Measurements from ENCODE around the gene TRIM41.

Gene TRIM41

DNA sequence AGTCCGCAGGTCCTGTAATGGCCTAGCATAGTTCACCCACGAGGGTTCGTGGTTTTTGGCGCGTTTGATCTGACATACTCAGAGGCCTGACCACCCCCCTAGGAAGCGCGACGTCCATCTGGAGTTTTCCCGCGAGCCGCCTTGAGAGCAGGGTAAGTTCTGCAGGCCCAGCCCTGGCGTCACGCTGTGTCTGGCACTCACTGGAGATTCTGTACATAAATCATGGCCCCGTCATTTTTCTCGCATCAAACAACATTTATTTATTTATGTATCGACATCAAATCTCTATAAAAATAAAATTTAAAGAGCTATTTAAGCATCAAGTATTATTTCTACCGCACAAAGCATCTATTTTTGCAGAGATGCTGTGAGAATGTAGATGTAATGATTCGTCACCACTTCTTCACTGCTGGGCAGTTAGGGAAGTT, 437 bp upstream of the TRIM41 start (continued):
- peak; percentile 9 for TF ChIP-seq ZNF394 (tag by site-specific recombination; IDR thresholded peaks at IDR 0.05; ENCODE audit: borderline replicate concordance)
- 0 out of 2 replicates have a peak, but pooled peaks have one; percentile 9 for TF ChIP-seq BCL11B (tag by site-specific recombination; IDR thresholded peaks at IDR 0.05; ENCODE audit: low read depth)
- no peak for TF ChIP-seq ZNF169 (tag by site-specific recombination; IDR thresholded peaks at IDR 0.05)
- TF ChIP-seq ZNF335 (tag by site-specific recombination; conservative IDR thresholded peaks at IDR 0.05) = peak; percentile 63
- 0 out of 2 replicates have a peak, but pooled peaks have one; percentile 18 for TF ChIP-seq ZNF76 (tag by site-specific recombination; IDR thresholded peaks at IDR 0.05; ENCODE audit: borderline replicate concordance, low read depth)
- TF ChIP-seq, protein P1, sequence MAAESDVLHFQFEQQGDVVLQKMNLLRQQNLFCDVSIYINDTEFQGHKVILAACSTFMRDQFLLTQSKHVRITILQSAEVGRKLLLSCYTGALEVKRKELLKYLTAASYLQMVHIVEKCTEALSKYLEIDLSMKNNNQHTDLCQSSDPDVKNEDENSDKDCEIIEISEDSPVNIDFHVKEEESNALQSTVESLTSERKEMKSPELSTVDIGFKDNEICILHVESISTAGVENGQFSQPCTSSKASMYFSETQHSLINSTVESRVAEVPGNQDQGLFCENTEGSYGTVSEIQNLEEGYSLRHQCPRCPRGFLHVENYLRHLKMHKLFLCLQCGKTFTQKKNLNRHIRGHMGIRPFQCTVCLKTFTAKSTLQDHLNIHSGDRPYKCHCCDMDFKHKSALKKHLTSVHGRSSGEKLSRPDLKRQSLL (tag by site-specific recombination; IDR thresholded peaks at IDR 0.05) = no peak
- TF ChIP-seq ZNF677 (tag by site-specific recombination; IDR thresholded peaks at IDR 0.05) = no peak
- no peak for TF ChIP-seq EGR2 (tag by site-specific recombination; IDR thresholded peaks at IDR 0.05; ENCODE audit: low read depth)
- peak; percentile 78 for TF ChIP-seq ZIC2 (tag by site-specific recombination; IDR thresholded peaks at IDR 0.05)
- TF ChIP-seq ZNF501 (tag by site-specific recombination; IDR thresholded peaks at IDR 0.05) = 0 out of 2 replicates have a peak, but pooled peaks have one; percentile 11

DNA sequence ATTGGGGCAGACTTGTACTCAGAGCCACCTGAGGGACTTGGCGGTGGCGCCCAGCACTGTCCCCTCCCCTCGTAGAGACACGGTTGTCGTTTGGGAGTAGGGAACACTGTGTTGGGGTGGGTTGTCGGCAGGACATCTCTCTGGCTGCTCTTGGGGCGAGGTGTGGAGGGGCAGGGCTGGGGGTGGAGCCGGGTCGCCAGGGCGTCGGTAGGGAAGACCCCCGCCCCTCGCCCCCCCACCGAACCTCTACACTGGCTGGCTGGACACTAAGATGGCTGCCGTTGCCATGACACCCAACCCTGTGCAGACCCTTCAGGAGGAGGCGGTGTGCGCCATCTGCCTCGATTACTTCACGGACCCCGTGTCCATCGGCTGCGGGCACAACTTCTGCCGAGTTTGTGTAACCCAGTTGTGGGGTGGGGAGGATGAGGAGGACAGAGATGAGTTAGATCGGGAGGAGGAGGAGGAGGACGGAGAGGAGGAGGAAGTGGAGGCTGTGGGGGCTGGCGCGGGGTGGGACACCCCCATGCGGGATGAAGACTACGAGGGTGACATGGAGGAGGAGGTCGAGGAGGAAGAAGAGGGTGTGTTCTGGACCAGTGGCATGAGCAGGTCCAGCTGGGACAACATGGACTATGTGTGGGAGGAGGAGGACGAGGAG, 778 bp downstream of the TRIM41 start:
- ChIA-PET POLR2A (interaction anchor here (0.6 to 4.4 kb wide), 20 partner anchors 9 to 324 kb away, joined by 3 to 49 read pairs (median 6); partner anchors contain the start of genes RACK1, TRIM52 and TRIM7), CTCF (interaction anchor here (0.6 kb wide), 1 partner anchor 17 kb away, joined by 4 read pairs; no protein-coding TSS in a partner anchor)
- Histone ChIP-seq H3K27ac (ENCODE audit: extremely low read depth, low read depth, low read length) (peak overlapping the region; percentile 85; the same call in 1 of the 2 replicates), H3K9me3 (ENCODE audit: control insufficient read depth, insufficient read depth, low read depth, low read length) (no peaks in the 10 kb centered on the region), H3K4me1 (ENCODE audit: control insufficient read depth, insufficient read depth, low read length) (no peaks in the 10 kb centered on the region), H3K36me3 (ENCODE audit: control insufficient read depth in 2 of 2, insufficient read depth in 1 of 2, low read length in 2 of 2) (peaks cover 9 to 29% of the 10 kb centered on the region in 2 experiments; a peak in 2 of 3 replicates), H3K4me3 (ENCODE audit: low read depth, low read length) (peak overlapping the region; percentile 92)
- TF ChIP-seq ZFP41 (tag by site-specific recombination; IDR thresholded peaks at IDR 0.05; ENCODE audit: borderline replicate concordance) = no peak
- no peak for TF ChIP-seq ZNF302 (tag by site-specific recombination; IDR thresholded peaks at IDR 0.05; ENCODE audit: low read depth)
- TF ChIP-seq ZSCAN16 (tag by site-specific recombination; IDR thresholded peaks at IDR 0.05) = no peak
- no peak; the same call in 1 of the 2 replicates for TF ChIP-seq ZNF561 (tag by site-specific recombination; IDR thresholded peaks at IDR 0.05; ENCODE audit: borderline replicate concordance)
- no peak for TF ChIP-seq ZNF585B (tag by site-specific recombination; IDR thresholded peaks at IDR 0.05)
- TF ChIP-seq ZNF610 (tag by site-specific recombination; IDR thresholded peaks at IDR 0.05; ENCODE audit: borderline replicate concordance) = no peak
- TF ChIP-seq ZXDB (tag by site-specific recombination; IDR thresholded peaks at IDR 0.05) = no peak
- TF ChIP-seq YY1 (tag by site-specific recombination; IDR thresholded peaks at IDR 0.05) = peak; percentile 76
- TF ChIP-seq ZNF544 (tag by site-specific recombination; IDR thresholded peaks at IDR 0.05) = no peak
- TF ChIP-seq ZNF292 (tag by site-specific recombination; IDR thresholded peaks at IDR 0.05; ENCODE audit: borderline replicate concordance, low read depth) = no peak
- TF ChIP-seq KLF10 (tag by site-specific recombination; IDR thresholded peaks at IDR 0.05) = no peak
- no peak; the same call in 1 of the 2 replicates for TF ChIP-seq KLF9 (tag by site-specific recombination; IDR thresholded peaks at IDR 0.05; ENCODE audit: low read depth)
- TF ChIP-seq, protein P2, sequence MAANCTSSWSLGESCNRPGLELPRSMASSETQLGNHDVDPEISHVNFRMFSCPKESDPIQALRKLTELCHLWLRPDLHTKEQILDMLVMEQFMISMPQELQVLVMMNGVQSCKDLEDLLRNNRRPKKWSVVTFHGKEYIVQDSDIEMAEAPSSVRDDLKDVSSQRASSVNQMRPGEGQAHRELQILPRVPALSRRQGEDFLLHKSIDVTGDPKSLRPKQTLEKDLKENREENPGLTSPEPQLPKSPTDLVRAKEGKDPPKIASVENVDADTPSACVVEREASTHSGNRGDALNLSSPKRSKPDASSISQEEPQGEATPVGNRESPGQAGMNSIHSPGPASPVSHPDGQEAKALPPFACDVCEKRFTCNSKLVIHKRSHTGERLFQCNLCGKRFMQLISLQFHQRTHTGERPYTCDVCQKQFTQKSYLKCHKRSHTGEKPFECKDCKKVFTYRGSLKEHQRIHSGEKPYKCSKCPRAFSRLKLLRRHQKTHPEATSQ (tag by site-specific recombination; IDR thresholded peaks at IDR 0.05) = no peak
- TF ChIP-seq, protein P3, sequence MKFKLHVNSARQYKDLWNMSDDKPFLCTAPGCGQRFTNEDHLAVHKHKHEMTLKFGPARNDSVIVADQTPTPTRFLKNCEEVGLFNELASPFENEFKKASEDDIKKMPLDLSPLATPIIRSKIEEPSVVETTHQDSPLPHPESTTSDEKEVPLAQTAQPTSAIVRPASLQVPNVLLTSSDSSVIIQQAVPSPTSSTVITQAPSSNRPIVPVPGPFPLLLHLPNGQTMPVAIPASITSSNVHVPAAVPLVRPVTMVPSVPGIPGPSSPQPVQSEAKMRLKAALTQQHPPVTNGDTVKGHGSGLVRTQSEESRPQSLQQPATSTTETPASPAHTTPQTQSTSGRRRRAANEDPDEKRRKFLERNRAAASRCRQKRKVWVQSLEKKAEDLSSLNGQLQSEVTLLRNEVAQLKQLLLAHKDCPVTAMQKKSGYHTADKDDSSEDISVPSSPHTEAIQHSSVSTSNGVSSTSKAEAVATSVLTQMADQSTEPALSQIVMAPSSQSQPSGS (tag by site-specific recombination; IDR thresholded peaks at IDR 0.05; ENCODE audit: low read depth) = no peak
- TF ChIP-seq GFI1B (tag by site-specific recombination; IDR thresholded peaks at IDR 0.05) = no peak
- no peak for TF ChIP-seq ZNF404 (tag by site-specific recombination; IDR thresholded peaks at IDR 0.05)
- TF ChIP-seq, protein P4, sequence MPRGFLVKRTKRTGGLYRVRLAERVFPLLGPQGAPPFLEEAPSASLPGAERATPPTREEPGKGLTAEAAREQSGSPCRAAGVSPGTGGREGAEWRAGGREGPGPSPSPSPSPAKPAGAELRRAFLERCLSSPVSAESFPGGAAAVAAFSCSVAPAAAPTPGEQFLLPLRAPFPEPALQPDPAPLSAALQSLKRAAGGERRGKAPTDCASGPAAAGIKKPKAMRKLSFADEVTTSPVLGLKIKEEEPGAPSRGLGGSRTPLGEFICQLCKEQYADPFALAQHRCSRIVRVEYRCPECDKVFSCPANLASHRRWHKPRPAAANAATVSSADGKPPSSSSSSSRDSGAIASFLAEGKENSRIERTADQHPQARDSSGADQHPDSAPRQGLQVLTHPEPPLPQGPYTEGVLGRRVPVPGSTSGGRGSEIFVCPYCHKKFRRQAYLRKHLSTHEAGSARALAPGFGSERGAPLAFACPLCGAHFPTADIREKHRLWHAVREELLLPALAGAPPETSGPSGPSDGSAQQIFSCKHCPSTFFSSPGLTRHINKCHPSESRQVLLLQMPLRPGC (tag by site-specific recombination; IDR thresholded peaks at IDR 0.05) = no peak
- TF ChIP-seq ZNF16 (tag by site-specific recombination; IDR thresholded peaks at IDR 0.05; ENCODE audit: low read depth) = no peak
- TF ChIP-seq, protein P5, sequence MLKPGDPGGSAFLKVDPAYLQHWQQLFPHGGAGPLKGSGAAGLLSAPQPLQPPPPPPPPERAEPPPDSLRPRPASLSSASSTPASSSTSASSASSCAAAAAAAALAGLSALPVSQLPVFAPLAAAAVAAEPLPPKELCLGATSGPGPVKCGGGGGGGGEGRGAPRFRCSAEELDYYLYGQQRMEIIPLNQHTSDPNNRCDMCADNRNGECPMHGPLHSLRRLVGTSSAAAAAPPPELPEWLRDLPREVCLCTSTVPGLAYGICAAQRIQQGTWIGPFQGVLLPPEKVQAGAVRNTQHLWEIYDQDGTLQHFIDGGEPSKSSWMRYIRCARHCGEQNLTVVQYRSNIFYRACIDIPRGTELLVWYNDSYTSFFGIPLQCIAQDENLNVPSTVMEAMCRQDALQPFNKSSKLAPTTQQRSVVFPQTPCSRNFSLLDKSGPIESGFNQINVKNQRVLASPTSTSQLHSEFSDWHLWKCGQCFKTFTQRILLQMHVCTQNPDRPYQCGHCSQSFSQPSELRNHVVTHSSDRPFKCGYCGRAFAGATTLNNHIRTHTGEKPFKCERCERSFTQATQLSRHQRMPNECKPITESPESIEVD (tag by site-specific recombination; IDR thresholded peaks at IDR 0.05) = no peak
- no peak for TF ChIP-seq ZNF792 (tag by site-specific recombination; IDR thresholded peaks at IDR 0.05)
